ENCODE measurements around the gene MIPOL1.

MIPOL1 gene

GRCh38 chr14:37566811-37567371, 369.2 kb downstream of the MIPOL1 start:
- Histone ChIP-seq H3K9ac (ENCODE audit: low read length in 5 of 5) (no peak overlapping the region), H3K4me1 (ENCODE audit: control insufficient read depth in 5 of 5, insufficient read depth in 5 of 5, low read length in 5 of 5) (no peaks in the 10 kb centered on the region), H3K36me3 (ENCODE audit: control insufficient read depth in 5 of 5, insufficient read depth in 5 of 5, low read length in 5 of 5) (no peaks in the 10 kb centered on the region), H3K27ac (ENCODE audit: low read depth, low read length) (no peak overlapping the region), H3K27me3 (ENCODE audit: control insufficient read depth in 5 of 5, insufficient read depth in 4 of 5, low read length in 5 of 5) (no peaks in the 10 kb centered on the region), H3K9me3 (ENCODE audit: control insufficient read depth in 5 of 5, low read length in 5 of 5) (no peaks in the 10 kb centered on the region), H3K4me3 (ENCODE audit: low read depth in 1 of 5, low read length in 5 of 5) (no peak overlapping the region)

DNA sequence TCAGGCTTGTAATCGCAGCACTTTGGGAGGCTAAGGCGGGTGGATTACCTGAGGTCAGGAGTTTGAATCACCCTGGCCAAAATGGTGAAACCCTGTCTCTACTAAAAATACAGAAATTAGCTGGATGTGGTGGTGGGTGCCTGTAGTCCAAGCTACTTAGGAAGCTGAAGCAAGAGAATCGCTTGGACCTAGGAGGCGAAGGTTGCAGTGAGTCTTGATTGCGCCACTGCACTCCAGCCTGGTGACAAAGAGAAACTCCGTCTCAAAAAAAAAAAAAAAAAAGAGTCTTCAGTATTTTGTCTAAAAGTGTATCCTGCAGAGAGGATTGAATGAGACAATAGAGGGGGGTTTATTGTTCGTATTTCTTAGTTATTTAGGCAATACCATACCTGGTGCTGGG, 372.0 kb downstream of the MIPOL1 start:
- H3K4me3 ChIP-seq (ENCODE audit: low read depth in 1 of 5, low read length in 5 of 5), result no peak overlapping the region
- no peak overlapping the region for H3K27ac ChIP-seq (ENCODE audit: low read depth, low read length)
- H3K36me3 ChIP-seq (ENCODE audit: control insufficient read depth in 5 of 5, insufficient read depth in 5 of 5, low read length in 5 of 5), result no peaks in the 10 kb centered on the region
- no peak overlapping the region for H3K9ac ChIP-seq (ENCODE audit: low read length in 5 of 5)
- H3K27me3 ChIP-seq (ENCODE audit: control insufficient read depth in 5 of 5, insufficient read depth in 4 of 5, low read length in 5 of 5), result no peaks in the 10 kb centered on the region
- H3K4me1 ChIP-seq (ENCODE audit: control insufficient read depth in 5 of 5, insufficient read depth in 5 of 5, low read length in 5 of 5), result no peaks in the 10 kb centered on the region
- no peaks in the 10 kb centered on the region for H3K9me3 ChIP-seq (ENCODE audit: control insufficient read depth in 5 of 5, low read length in 5 of 5)

DNA sequence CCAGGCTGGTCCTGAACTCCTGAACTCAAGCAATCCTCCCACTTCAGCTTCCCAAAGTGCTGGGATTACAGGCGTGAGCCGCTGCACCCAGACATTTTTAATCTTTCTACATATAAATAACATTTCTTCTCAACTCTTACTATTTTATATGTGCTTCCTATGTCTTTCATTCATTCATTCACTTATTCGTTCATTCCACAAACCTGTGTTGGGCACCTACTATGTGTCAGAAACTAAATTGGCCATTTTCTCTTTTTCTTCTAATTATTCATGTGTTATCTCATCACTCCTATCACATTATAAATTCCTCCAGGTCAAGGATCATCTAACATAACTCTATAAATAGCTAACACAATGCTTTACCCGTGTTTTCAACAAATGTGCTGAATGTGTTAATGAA, 373.7 kb downstream of the MIPOL1 start:
- Histone ChIP-seq H3K4me3 (ENCODE audit: low read depth in 1 of 5, low read length in 5 of 5) (no peak overlapping the region), H3K9ac (ENCODE audit: low read length in 5 of 5) (no peak overlapping the region), H3K4me1 (ENCODE audit: control insufficient read depth in 5 of 5, insufficient read depth in 5 of 5, low read length in 5 of 5) (no peaks in the 10 kb centered on the region), H3K27me3 (ENCODE audit: control insufficient read depth in 5 of 5, insufficient read depth in 4 of 5, low read length in 5 of 5) (no peaks in the 10 kb centered on the region), H3K27ac (ENCODE audit: low read depth, low read length) (no peak overlapping the region), H3K9me3 (ENCODE audit: control insufficient read depth in 5 of 5, low read length in 5 of 5) (no peaks in the 10 kb centered on the region), H3K36me3 (ENCODE audit: control insufficient read depth in 5 of 5, insufficient read depth in 5 of 5, low read length in 5 of 5) (no peaks in the 10 kb centered on the region)

- no peak overlapping the region for H3K27ac ChIP-seq (ENCODE audit: low read depth, low read length)
- no peaks in the 10 kb centered on the region for H3K4me1 ChIP-seq (ENCODE audit: control insufficient read depth in 5 of 5, insufficient read depth in 5 of 5, low read length in 5 of 5)
- H3K27me3 ChIP-seq (ENCODE audit: control insufficient read depth in 5 of 5, insufficient read depth in 4 of 5, low read length in 5 of 5), result no peaks in the 10 kb centered on the region
These were observed 375.6 kb downstream of the MIPOL1 start for GRCh38 chr14:37573356-37573755.

DNA sequence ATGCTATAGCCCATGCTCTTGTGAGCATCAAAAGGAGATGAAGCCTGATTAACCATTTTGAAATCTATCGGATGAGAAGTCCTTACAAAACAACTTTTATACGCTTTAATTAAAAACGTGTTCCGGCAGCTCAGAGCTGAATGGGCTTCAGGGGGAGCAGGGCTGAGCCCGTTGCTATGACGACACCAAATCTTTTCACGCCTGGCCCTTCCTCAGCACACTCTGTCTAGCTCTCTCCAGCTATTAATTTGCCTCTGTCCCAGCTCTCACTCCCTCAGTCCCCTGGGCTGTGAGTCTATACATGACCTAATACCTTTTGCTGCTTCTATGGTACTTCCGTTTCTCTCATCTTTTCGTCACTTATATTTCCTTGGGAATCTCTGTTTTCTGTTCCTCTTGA, 381.5 kb downstream of the MIPOL1 start:
- Histone ChIP-seq H3K27ac (ENCODE audit: low read depth, low read length) (no peak overlapping the region), H3K9me3 (ENCODE audit: control insufficient read depth in 5 of 5, low read length in 5 of 5) (no peaks in the 10 kb centered on the region), H3K27me3 (ENCODE audit: control insufficient read depth in 5 of 5, insufficient read depth in 4 of 5, low read length in 5 of 5) (peaks cover 8 to 18% (median 14%) of the 10 kb centered on the region in 5 donors), H3K9ac (ENCODE audit: low read length in 5 of 5) (no peak overlapping the region), H3K4me1 (ENCODE audit: control insufficient read depth in 5 of 5, insufficient read depth in 5 of 5, low read length in 5 of 5) (peaks cover 0 to 9% (median 4%) of the 10 kb centered on the region in 5 donors), H3K4me3 (ENCODE audit: low read depth in 1 of 5, low read length in 5 of 5) (no peak overlapping the region), H3K36me3 (ENCODE audit: control insufficient read depth in 5 of 5, insufficient read depth in 5 of 5, low read length in 5 of 5) (no peaks in the 10 kb centered on the region)

More at GRCh38 chr14:37573356-37573755, 375.6 kb downstream of the MIPOL1 start:
- Histone ChIP-seq H3K9me3 (ENCODE audit: control insufficient read depth in 5 of 5, low read length in 5 of 5) (no peaks in the 10 kb centered on the region), H3K9ac (ENCODE audit: low read length in 5 of 5) (no peak overlapping the region), H3K4me3 (ENCODE audit: low read depth in 1 of 5, low read length in 5 of 5) (no peak overlapping the region), H3K36me3 (ENCODE audit: control insufficient read depth in 5 of 5, insufficient read depth in 5 of 5, low read length in 5 of 5) (no peaks in the 10 kb centered on the region)

DNA sequence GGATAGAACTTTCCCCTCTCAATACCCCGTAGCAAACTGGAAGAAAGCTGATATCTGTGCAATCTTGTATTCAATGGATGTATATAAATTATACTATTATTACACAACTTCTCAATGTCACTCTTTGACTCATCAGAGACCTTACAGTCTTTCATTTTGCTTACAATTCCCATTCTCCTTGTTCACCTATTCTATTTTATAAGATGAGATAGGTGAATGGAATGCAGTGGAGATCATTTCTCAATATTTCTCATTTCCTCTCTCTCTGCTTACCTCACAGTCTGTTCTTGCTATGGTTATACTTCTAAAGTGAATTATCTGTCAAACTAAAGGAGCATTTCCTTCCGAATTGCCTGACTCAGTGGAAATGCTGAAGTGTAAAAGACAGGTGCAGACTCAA, 382.4 kb downstream of the MIPOL1 start:
- no peak overlapping the region for H3K27ac ChIP-seq (ENCODE audit: low read depth, low read length)
- H3K4me1 ChIP-seq (ENCODE audit: control insufficient read depth in 5 of 5, insufficient read depth in 5 of 5, low read length in 5 of 5), result peaks cover 0 to 16% (median 8%) of the 10 kb centered on the region in 5 donors
- H3K36me3 ChIP-seq (ENCODE audit: control insufficient read depth in 5 of 5, insufficient read depth in 5 of 5, low read length in 5 of 5), result no peaks in the 10 kb centered on the region
- no peak overlapping the region for H3K9ac ChIP-seq (ENCODE audit: low read length in 5 of 5)
- H3K27me3 ChIP-seq (ENCODE audit: control insufficient read depth in 5 of 5, insufficient read depth in 4 of 5, low read length in 5 of 5), result peaks cover 16 to 26% (median 23%) of the 10 kb centered on the region in 5 donors
- H3K4me3 ChIP-seq (ENCODE audit: low read depth in 1 of 5, low read length in 5 of 5), result no peak overlapping the region
- no peaks in the 10 kb centered on the region for H3K9me3 ChIP-seq (ENCODE audit: control insufficient read depth in 5 of 5, low read length in 5 of 5)

DNA sequence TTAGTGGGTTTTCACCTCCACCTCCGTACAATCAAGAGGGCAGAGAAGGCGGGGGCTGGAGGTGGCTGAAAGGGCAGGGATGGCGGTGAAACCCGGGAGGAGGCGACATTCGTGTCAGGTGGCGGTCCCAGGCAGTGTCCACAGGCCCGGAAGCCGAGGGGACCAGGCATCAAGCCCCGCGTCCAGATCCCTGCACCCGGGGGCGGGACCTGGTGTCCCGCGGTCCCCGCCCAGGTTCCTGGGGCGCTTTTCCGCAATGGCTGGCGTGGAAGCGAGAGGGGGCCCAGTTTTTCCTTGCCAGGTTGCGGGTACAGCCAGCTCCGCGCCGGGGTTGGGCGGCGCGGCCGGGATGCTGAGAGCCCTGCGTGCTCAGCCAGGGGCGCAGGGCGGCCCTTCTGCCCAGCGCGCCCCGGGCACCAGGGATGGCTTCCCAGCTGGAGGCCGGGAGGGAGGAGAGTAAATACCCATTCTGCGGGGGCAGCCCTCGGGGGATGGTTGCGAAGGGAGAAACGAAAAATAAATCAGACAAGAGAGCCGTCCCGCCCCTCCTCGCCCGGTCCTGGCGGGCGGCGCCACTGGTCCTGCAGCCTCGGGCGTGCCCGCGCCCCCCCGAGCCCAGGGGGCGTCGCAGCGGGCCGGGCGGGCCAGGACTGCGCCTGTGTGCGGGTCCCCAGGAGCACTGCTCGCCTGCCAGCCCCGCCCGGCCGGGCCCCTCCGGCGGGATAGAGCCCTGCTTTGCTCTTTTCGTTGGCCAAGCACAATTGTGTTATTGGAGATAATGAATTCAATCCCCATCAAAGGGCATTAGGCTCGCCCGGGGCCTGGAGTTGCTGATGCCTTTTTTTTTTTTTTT, 385.8 kb downstream of the MIPOL1 start:
- H3K9ac ChIP-seq (ENCODE audit: low read length in 5 of 5), result no peak overlapping the region
- H3K27me3 ChIP-seq (ENCODE audit: control insufficient read depth in 5 of 5, insufficient read depth in 4 of 5, low read length in 5 of 5), result peaks cover 37 to 57% (median 48%) of the 10 kb centered on the region in 5 donors
- H3K36me3 ChIP-seq (ENCODE audit: control insufficient read depth in 5 of 5, insufficient read depth in 5 of 5, low read length in 5 of 5), result no peaks in the 10 kb centered on the region
- H3K27ac ChIP-seq (ENCODE audit: low read depth, low read length), result no peak overlapping the region
- no peaks in the 10 kb centered on the region for H3K9me3 ChIP-seq (ENCODE audit: control insufficient read depth in 5 of 5, low read length in 5 of 5)
- H3K4me1 ChIP-seq (ENCODE audit: control insufficient read depth in 5 of 5, insufficient read depth in 5 of 5, low read length in 5 of 5), result peaks cover 0 to 22% (median 10%) of the 10 kb centered on the region in 5 donors
- H3K4me3 ChIP-seq (ENCODE audit: low read depth in 1 of 5, low read length in 5 of 5), result peak overlapping the region in 1 of 5 donors; percentile 14

GRCh38 chr14:37584211-37585100, 386.7 kb downstream of the MIPOL1 start:
- Histone ChIP-seq H3K9me3 (ENCODE audit: control insufficient read depth in 5 of 5, low read length in 5 of 5) (no peaks in the 10 kb centered on the region), H3K4me1 (ENCODE audit: control insufficient read depth in 5 of 5, insufficient read depth in 5 of 5, low read length in 5 of 5) (peaks cover 0 to 22% (median 10%) of the 10 kb centered on the region in 5 donors), H3K27me3 (ENCODE audit: control insufficient read depth in 5 of 5, insufficient read depth in 4 of 5, low read length in 5 of 5) (peaks cover 46 to 66% (median 55%) of the 10 kb centered on the region in 5 donors), H3K9ac (ENCODE audit: low read length in 5 of 5) (no peak overlapping the region), H3K27ac (ENCODE audit: low read depth, low read length) (no peak overlapping the region), H3K4me3 (ENCODE audit: low read depth in 1 of 5, low read length in 5 of 5) (no peak overlapping the region), H3K36me3 (ENCODE audit: control insufficient read depth in 5 of 5, insufficient read depth in 5 of 5, low read length in 5 of 5) (no peaks in the 10 kb centered on the region)

DNA sequence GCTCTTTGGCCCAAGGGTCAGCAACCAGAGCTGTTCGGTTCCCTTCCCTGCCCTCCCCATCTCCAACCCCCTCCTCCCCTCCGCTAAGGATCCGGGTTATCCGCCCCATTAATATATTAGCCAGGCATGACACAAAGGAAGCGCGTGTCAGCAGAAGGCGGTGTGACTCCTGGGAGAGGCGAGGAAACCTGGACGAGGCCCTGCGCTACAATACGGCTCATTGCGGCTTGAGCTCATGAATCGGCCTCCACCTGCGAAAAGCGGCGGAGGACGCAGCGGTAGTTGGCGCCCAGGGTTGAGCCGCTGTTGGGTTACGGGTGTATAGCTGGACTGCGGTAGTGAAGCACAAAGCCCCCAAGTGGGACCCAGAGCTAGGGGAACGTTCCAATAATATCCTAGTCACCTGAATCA, 387.4 kb downstream of the MIPOL1 start:
- Histone ChIP-seq H3K36me3 (ENCODE audit: control insufficient read depth in 5 of 5, insufficient read depth in 5 of 5, low read length in 5 of 5) (no peaks in the 10 kb centered on the region), H3K4me3 (ENCODE audit: low read depth in 1 of 5, low read length in 5 of 5) (no peak overlapping the region), H3K9ac (ENCODE audit: low read length in 5 of 5) (no peak overlapping the region), H3K9me3 (ENCODE audit: control insufficient read depth in 5 of 5, low read length in 5 of 5) (no peaks in the 10 kb centered on the region), H3K27me3 (ENCODE audit: control insufficient read depth in 5 of 5, insufficient read depth in 4 of 5, low read length in 5 of 5) (peaks cover 47 to 72% (median 55%) of the 10 kb centered on the region in 5 donors), H3K27ac (ENCODE audit: low read depth, low read length) (no peak overlapping the region), H3K4me1 (ENCODE audit: control insufficient read depth in 5 of 5, insufficient read depth in 5 of 5, low read length in 5 of 5) (peaks cover 0 to 22% (median 10%) of the 10 kb centered on the region in 5 donors)

Measured in subcutaneous abdominal adipose tissue (tissue), 5 donors.